HepG2 (cell line): ENCODE results near the gene NDRG3. TPM values are rescaled to one million over a fixed set of nuclear protein-coding genes. Genes with fewer than 3 reads are reported as not detected.

Source experiments
- CCDC6 ChIP-seq: sonication (generic); formaldehyde crosslinking; IDR thresholded peaks from 2 replicates; pipeline ENCODE4 v1.8.1; 2022; ENCODE audit warnings: mild to moderate bottlenecking, missing genetic modification reagents, moderate library complexity
- PAF1 ChIP-seq: IDR thresholded peaks from 2 replicates; pipeline ENCODE4 v1.6.1; 2016; ENCODE audit warnings: missing genetic modification reagents, missing compliant biosample characterization
- RARG ChIP-seq: sonication (generic); formaldehyde crosslinking; IDR thresholded peaks from 2 replicates; pipeline ENCODE4 v1.4.0; 2020; ENCODE audit warnings: low read depth, mild to moderate bottlenecking, missing genetic modification reagents
- RXRA ChIP-seq: sonication (generic); formaldehyde crosslinking; IDR thresholded peaks from 2 replicates; pipeline ENCODE4 v1.5.1; 2020; ENCODE audit warnings: missing genetic modification reagents
- SMC3 ChIP-seq: IDR thresholded peaks from 2 replicates; pipeline ENCODE4 v1.6.1; 2011; ENCODE audit warnings: low read length, improper control_type of control experiment
- TBL1XR1 ChIP-seq: fragments of 150-350 bp; IDR thresholded peaks from 2 replicates; pipeline ENCODE4 v1.6.1; 2014; ENCODE audit warnings: borderline replicate concordance, low read length; ENCODE audit not compliant: partially characterized antibody
- THAP9 ChIP-seq: sonication (generic); formaldehyde crosslinking; IDR thresholded peaks from 2 replicates; pipeline ENCODE4; 2020; ENCODE audit warnings: missing genetic modification reagents, mild to moderate bottlenecking, borderline replicate concordance
- ZBTB8A ChIP-seq: sonication (generic); formaldehyde crosslinking; IDR thresholded peaks from 2 replicates; pipeline ENCODE4 v1.4.0; 2020; ENCODE audit warnings: mild to moderate bottlenecking, low read depth, missing genetic modification reagents, borderline replicate concordance
- ZNF317 ChIP-seq: sonication (generic); formaldehyde crosslinking; IDR thresholded peaks from 2 replicates; pipeline ENCODE4 v1.5.0; 2020; ENCODE audit warnings: mild to moderate bottlenecking, missing genetic modification reagents
- ZNF333 ChIP-seq: sonication (generic); formaldehyde crosslinking; IDR thresholded peaks from 2 replicates; pipeline ENCODE4 v1.4.0; 2020; ENCODE audit warnings: mild to moderate bottlenecking, missing genetic modification reagents, borderline replicate concordance
- ZNF432 ChIP-seq: sonication (generic); formaldehyde crosslinking; IDR thresholded peaks from 2 replicates; pipeline ENCODE4 v1.5.0; 2020; ENCODE audit warnings: missing genetic modification reagents, mild to moderate bottlenecking, borderline replicate concordance
- ZNF496 ChIP-seq: sonication (generic); formaldehyde crosslinking; IDR thresholded peaks from 2 replicates; pipeline ENCODE4 v1.8.1; 2023; ENCODE audit warnings: mild to moderate bottlenecking, moderate library complexity, missing genetic modification reagents; ENCODE audit not compliant: insufficient replicate concordance
- ZNF558 ChIP-seq: sonication (generic); formaldehyde crosslinking; IDR thresholded peaks from 2 replicates; pipeline ENCODE4 v1.9.0; 2022; ENCODE audit warnings: mild to moderate bottlenecking, missing genetic modification reagents, borderline replicate concordance
- ZNF577 ChIP-seq: sonication (generic); formaldehyde crosslinking; IDR thresholded peaks from 2 replicates; pipeline ENCODE4 v1.4.0; 2020; ENCODE audit warnings: mild to moderate bottlenecking, low read depth, missing genetic modification reagents, borderline replicate concordance
- ZNF598 ChIP-seq: sonication (generic); formaldehyde crosslinking; IDR thresholded peaks from 2 replicates; pipeline ENCODE4 v1.5.1; 2020; ENCODE audit warnings: mild to moderate bottlenecking, missing genetic modification reagents, borderline replicate concordance
- ZNF781 ChIP-seq: sonication (generic); formaldehyde crosslinking; IDR thresholded peaks from 2 replicates; pipeline ENCODE4 v1.5.1; 2020; ENCODE audit warnings: borderline replicate concordance, mild to moderate bottlenecking, missing genetic modification reagents; ENCODE audit errors: not compliant biosample characterization
- ZZZ3 ChIP-seq: sonication (generic); formaldehyde crosslinking; IDR thresholded peaks from 2 replicates; pipeline ENCODE4 v1.4.0; 2020; ENCODE audit warnings: missing genetic modification reagents, mild to moderate bottlenecking, borderline replicate concordance
- polyA plus RNA-seq, 8 experiments: library from polyadenylated mRNA; depleted of rRNA in 3 of 8; stranded (reverse) in 7 of 8; unstranded in 1 of 8; fragments of >200 nt; fragmentation: Illumina TruSeq in 4 of 8; extraction: Trizol in 4 of 8; gene quantifications; 2 replicates each; pipeline versions ENCODE4 v1.2.1 to v1.2.3, GENCODE V29; 2011 to 2016; ENCODE audit warnings: low read depth in 4 of 8, missing spikeins in 1 of 8, mixed read lengths in 1 of 8; ENCODE audit not compliant: insufficient read depth in 1 of 8
- total RNA-seq, 5 experiments: library from RNA; depleted of rRNA; stranded (reverse); fragments of >200 nt; fragmentation: Illumina TruSeq; extraction: Trizol; gene quantifications; 2 replicates each; pipeline ENCODE4 v1.2.3, GENCODE V29; 2016; ENCODE audit warnings: low read depth in 1 of 5
- TF ChIP-seq, protein P1 (sequence below), 2 experiments: sonication (generic) in 1 of 2; formaldehyde crosslinking in 1 of 2; IDR thresholded peaks; 2 replicates each; pipeline versions ENCODE4 v1.6.1 to v1.9.0; 2014 to 2022; ENCODE audit warnings: antibody characterized with exemption in 1 of 2, borderline replicate concordance in 1 of 2, inconsistent platforms in 1 of 2, low read depth in 1 of 2, missing genetic modification reagents in 1 of 2
- TF ChIP-seq, protein P2 (sequence below): sonication (generic); formaldehyde crosslinking; IDR thresholded peaks from 2 replicates; pipeline ENCODE4 v1.8.0; 2022; ENCODE audit warnings: mild to moderate bottlenecking, missing genetic modification reagents; ENCODE audit not compliant: insufficient replicate concordance

The NDRG3 gene
- total and polyA plus RNA-seq, 2 of the 13 experiments (the other 11 are each of a cell fraction or from before 2014, with no cell fraction given), result 36.0 to 40.5 TPM

GRCh38 chr20:36633285-36633772, 112.6 kb downstream of the NDRG3 start (continued):
- TF ChIP-seq RARG (no peak), ZNF598 (CRISPR knock-in tag) (0 out of 2 replicates have a peak, but pooled peaks have one; percentile 59), ZNF577 (CRISPR knock-in tag) (no peak), THAP9 (peak; percentile 14; the same call in 1 of the 2 replicates), ZNF317 (CRISPR knock-in tag) (0 out of 2 replicates have a peak, but pooled peaks have one; percentile 10), PAF1 (CRISPR knock-in tag) (no peak), ZBTB8A (CRISPR knock-in tag) (no peak), ZNF333 (no peak), TBL1XR1 (no peak), ZNF781 (CRISPR knock-in tag) (no peak), ZZZ3 (CRISPR knock-in tag) (no peak), SMC3 (no peak), ZNF496 (CRISPR knock-in tag) (no peak), CCDC6 (CRISPR knock-in tag) (no peak), ZNF558 (CRISPR knock-in tag) (no peak), RXRA (0 out of 2 replicates have a peak, but pooled peaks have one; percentile 9), ZNF432 (no peak)
- TF ChIP-seq, protein P1, sequence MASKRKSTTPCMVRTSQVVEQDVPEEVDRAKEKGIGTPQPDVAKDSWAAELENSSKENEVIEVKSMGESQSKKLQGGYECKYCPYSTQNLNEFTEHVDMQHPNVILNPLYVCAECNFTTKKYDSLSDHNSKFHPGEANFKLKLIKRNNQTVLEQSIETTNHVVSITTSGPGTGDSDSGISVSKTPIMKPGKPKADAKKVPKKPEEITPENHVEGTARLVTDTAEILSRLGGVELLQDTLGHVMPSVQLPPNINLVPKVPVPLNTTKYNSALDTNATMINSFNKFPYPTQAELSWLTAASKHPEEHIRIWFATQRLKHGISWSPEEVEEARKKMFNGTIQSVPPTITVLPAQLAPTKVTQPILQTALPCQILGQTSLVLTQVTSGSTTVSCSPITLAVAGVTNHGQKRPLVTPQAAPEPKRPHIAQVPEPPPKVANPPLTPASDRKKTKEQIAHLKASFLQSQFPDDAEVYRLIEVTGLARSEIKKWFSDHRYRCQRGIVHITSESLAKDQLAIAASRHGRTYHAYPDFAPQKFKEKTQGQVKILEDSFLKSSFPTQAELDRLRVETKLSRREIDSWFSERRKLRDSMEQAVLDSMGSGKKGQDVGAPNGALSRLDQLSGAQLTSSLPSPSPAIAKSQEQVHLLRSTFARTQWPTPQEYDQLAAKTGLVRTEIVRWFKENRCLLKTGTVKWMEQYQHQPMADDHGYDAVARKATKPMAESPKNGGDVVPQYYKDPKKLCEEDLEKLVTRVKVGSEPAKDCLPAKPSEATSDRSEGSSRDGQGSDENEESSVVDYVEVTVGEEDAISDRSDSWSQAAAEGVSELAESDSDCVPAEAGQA (IDR thresholded peaks at IDR 0.05; ENCODE audit: low read depth), result no peak
- TF ChIP-seq, protein P1 (CRISPR knock-in tag; IDR thresholded peaks at IDR 0.05; ENCODE audit: borderline replicate concordance), result no peak
- TF ChIP-seq, protein P2, sequence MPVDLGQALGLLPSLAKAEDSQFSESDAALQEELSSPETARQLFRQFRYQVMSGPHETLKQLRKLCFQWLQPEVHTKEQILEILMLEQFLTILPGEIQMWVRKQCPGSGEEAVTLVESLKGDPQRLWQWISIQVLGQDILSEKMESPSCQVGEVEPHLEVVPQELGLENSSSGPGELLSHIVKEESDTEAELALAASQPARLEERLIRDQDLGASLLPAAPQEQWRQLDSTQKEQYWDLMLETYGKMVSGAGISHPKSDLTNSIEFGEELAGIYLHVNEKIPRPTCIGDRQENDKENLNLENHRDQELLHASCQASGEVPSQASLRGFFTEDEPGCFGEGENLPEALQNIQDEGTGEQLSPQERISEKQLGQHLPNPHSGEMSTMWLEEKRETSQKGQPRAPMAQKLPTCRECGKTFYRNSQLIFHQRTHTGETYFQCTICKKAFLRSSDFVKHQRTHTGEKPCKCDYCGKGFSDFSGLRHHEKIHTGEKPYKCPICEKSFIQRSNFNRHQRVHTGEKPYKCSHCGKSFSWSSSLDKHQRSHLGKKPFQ (CRISPR knock-in tag), result no peak
